ENCODE measurements around the gene TRAPPC8. TPM values are rescaled to one million over a fixed set of nuclear protein-coding genes. Genes with fewer than 3 reads are reported as not detected.

Gene TRAPPC8
- total RNA-seq, 1 donor from 2014 or later = 51.5 TPM

GRCh38 chr18:31892936-31893335, 50.0 kb downstream of the TRAPPC8 start:
- no peaks in the 10 kb centered on the region for H3K9me3 Mint-ChIP-seq

GRCh38 chr18:31891566-31891965, 51.4 kb downstream of the TRAPPC8 start:
- Histone ChIP-seq H3K9ac (no peak overlapping the region), H3K79me2 (ENCODE audit: low read depth) (no peaks in the 10 kb centered on the region), H2AFZ (replicated peaks) (no peak overlapping the region), H3K36me3 (peaks cover 16% of the 10 kb centered on the region), H4K20me1 (ENCODE audit: low read depth) (no peaks in the 10 kb centered on the region), H3K4me1 (no peaks in the 10 kb centered on the region), H3K9me3 (ENCODE audit: low read depth) (no peaks in the 10 kb centered on the region), H3K27ac (no peak overlapping the region), H3F3A (ENCODE audit: low read depth) (no peaks in the 10 kb centered on the region), H3K27me3 (no peaks in the 10 kb centered on the region), H3K4me2 (no peak overlapping the region), H3K4me3 (no peak overlapping the region)
- Mint-ChIP-seq H3K4me1 (no peaks in the 10 kb centered on the region), H3K27ac (no peak overlapping the region), H3K4me3 (no peak overlapping the region), H3K36me3 (peaks cover 27% of the 10 kb centered on the region), H3K27me3 (ENCODE audit: insufficient read depth, low read depth) (no peaks in the 10 kb centered on the region), H3K9me3 (no peaks in the 10 kb centered on the region)
- TF ChIP-seq EZH2 (IDR thresholded peaks at IDR 0.05) (no peak), CTCF (IDR thresholded peaks at IDR 0.05) (no peak), EZH2phosphoT487 (IDR thresholded peaks at IDR 0.05) (no peak)
- DNase-seq (ENCODE audit: low spot score) = no peak

More at GRCh38 chr18:31892936-31893335, 50.0 kb downstream of the TRAPPC8 start:
- no peaks in the 10 kb centered on the region for H4K20me1 ChIP-seq (ENCODE audit: low read depth)
- Mint-ChIP-seq H3K27ac (no peak overlapping the region), H3K36me3 (peaks cover 17% of the 10 kb centered on the region), H3K4me1 (no peaks in the 10 kb centered on the region), H3K27me3 (ENCODE audit: insufficient read depth, low read depth) (no peaks in the 10 kb centered on the region), H3K4me3 (no peak overlapping the region)
- no peak overlapping the region for H3K27ac ChIP-seq
- no peak overlapping the region for H3K4me2 ChIP-seq
- no peak overlapping the region for H2AFZ ChIP-seq (replicated peaks)
- DNase-seq (ENCODE audit: low spot score) = no peak
- H3F3A ChIP-seq (ENCODE audit: low read depth) = no peaks in the 10 kb centered on the region
- H3K9me3 ChIP-seq (ENCODE audit: low read depth) = no peaks in the 10 kb centered on the region
- TF ChIP-seq CTCF (IDR thresholded peaks at IDR 0.05) = no peak
- TF ChIP-seq EZH2phosphoT487 (IDR thresholded peaks at IDR 0.05) = no peak
- no peak for TF ChIP-seq EZH2 (IDR thresholded peaks at IDR 0.05)
- no peak overlapping the region for H3K9ac ChIP-seq
- H3K27me3 ChIP-seq = no peaks in the 10 kb centered on the region
- no peaks in the 10 kb centered on the region for H3K4me1 ChIP-seq
- H3K36me3 ChIP-seq = peaks cover 20% of the 10 kb centered on the region
- H3K79me2 ChIP-seq (ENCODE audit: low read depth) = no peaks in the 10 kb centered on the region
- no peak overlapping the region for H3K4me3 ChIP-seq

GRCh38 chr18:31884020-31884419, 58.9 kb downstream of the TRAPPC8 start:
- H3K36me3 ChIP-seq = peaks cover 25% of the 10 kb centered on the region

More at GRCh38 chr18:31884020-31884419, 58.9 kb downstream of the TRAPPC8 start:
- H3K27me3 ChIP-seq = no peaks in the 10 kb centered on the region
- H3F3A ChIP-seq (ENCODE audit: low read depth) = no peaks in the 10 kb centered on the region
- no peak for DNase-seq (ENCODE audit: low spot score)
- no peak overlapping the region for H3K4me3 Mint-ChIP-seq
- H3K4me1 Mint-ChIP-seq = no peaks in the 10 kb centered on the region
- H3K9ac ChIP-seq = no peak overlapping the region
- no peak overlapping the region for H3K4me3 ChIP-seq
- H4K20me1 ChIP-seq (ENCODE audit: low read depth) = no peaks in the 10 kb centered on the region
- no peak overlapping the region for H2AFZ ChIP-seq (replicated peaks)
- H3K27ac ChIP-seq = no peak overlapping the region
- TF ChIP-seq EZH2 (IDR thresholded peaks at IDR 0.05) (no peak), EZH2phosphoT487 (IDR thresholded peaks at IDR 0.05) (no peak), CTCF (IDR thresholded peaks at IDR 0.05) (no peak)
- no peaks in the 10 kb centered on the region for H3K27me3 Mint-ChIP-seq (ENCODE audit: insufficient read depth, low read depth)
- H3K36me3 Mint-ChIP-seq = peaks cover 68% of the 10 kb centered on the region
- H3K27ac Mint-ChIP-seq = no peak overlapping the region
- H3K79me2 ChIP-seq (ENCODE audit: low read depth) = peaks cover 27% of the 10 kb centered on the region
- no peaks in the 10 kb centered on the region for H3K9me3 ChIP-seq (ENCODE audit: low read depth)
- H3K4me1 ChIP-seq = no peaks in the 10 kb centered on the region
- H3K4me2 ChIP-seq = no peak overlapping the region
- H3K9me3 Mint-ChIP-seq = peaks cover 26% of the 10 kb centered on the region

All from neural progenitor cell (in vitro differentiated cells).